Activated effector memory CD4-positive, alpha-beta T cell treated with Interleukin-2 at 50 U/mL for 16 hours (primary cell): ENCODE data around the gene TUBGCP6.
A peak's percentile ranks its signal among the peaks of the same experiment; 100 is the strongest.

Source experiments
- DNase-seq: peaks from one replicate; pipeline ENCODE4 v3.0.0-alpha.2; 2020

Gene TUBGCP6

DNA sequence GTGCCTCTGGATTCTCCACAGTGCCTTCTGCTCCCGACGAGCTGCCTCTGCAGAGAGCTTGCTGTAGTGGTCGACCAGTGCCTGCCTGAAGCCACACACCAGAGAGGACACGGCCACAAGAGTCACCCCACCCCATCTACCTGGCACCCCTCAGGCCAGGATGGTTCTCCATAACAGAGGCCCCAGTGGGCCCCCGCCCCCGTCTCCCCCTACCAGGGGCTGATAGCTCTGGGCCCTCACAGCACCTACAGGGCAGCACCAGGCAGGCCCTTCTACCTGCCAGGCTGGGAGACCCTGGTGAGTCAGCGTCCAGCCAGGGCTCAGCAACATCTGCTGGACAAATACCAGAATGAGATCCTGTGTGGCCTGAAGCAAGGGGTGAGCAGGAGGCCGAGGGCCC, 22.3 kb downstream of the TUBGCP6 start:
- no peak for DNase-seq

DNA sequence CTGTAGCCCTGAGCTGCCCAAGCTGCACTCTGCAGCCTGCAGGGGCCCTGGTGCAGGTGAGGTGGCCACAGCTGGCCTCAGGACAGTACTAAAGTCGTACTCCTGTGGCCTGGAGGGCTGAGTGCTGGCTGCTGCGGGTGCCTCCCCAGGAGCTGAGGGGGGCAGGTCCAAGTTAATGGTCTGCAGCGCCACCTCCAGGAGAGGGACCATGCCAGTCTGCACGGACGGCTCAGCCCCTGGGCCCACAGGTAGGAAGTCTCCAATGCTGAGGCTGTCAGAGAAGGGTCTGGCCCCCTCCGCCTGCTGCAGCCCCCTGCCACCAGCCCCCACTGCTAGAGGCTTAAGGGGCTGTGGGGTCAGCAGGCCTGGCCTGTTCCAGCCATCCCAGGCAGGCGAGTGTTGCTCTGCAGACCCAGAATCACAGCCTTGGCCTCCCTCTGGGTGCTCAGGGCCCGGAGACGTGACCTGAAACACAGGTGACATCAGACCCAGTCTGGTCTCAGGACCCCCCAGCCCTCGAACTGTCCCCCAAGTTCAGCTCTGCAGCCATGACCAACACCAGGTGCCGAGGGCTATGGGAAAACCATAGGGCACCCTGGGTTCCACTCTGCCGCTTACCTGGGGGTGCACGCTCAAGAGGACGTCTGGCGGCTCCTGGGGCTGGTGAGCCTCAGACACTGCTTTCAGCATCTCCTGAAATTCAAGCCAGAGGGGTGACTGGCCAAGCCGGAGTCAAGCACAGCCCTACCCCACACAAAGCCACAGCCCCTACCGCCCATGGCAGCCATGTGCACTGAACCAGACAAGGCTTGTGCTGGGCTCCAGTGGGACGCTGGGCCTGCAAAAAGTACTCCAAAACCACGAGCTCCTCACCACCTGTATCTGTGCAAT, 23.2 kb downstream of the TUBGCP6 start:
- no peak for DNase-seq

DNA sequence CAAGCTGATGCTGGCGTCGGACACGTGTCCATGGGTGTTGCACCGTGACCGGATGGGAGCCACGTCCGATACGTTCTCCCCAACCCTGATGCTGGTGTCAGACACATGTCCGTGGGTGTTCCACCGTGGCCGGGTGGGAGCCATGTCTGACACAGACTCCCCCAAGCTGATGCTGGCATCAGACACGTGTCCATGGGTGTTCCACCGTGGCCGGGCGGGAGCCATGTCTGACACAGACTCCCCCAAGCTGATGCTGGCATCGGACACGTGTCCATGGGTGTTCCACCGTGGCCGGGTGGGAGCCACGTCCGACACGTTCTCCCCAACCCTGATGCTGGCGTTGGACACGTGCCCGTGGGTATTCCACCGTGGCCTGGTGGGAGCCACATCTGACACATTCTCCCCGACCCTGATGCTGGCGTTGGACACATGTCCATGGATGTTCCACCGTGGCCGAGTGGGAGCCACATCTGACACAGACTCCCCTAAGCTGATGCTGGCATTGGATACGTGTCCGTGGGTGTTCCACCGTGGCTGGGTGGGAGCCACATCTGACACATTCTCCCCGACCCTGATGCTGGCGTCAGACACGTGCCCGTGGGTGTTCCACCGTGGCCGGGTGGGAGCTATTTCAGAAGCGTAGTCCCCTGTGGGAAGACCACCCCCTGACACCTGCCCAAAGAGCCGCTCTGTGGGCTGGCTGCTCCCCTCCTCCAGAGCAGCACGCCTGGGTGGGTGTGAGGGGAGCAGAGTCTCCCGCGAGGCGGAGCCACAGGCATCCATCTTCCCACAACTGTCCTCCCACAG, 24.0 kb downstream of the TUBGCP6 start:
- DNase-seq = no peak

DNA sequence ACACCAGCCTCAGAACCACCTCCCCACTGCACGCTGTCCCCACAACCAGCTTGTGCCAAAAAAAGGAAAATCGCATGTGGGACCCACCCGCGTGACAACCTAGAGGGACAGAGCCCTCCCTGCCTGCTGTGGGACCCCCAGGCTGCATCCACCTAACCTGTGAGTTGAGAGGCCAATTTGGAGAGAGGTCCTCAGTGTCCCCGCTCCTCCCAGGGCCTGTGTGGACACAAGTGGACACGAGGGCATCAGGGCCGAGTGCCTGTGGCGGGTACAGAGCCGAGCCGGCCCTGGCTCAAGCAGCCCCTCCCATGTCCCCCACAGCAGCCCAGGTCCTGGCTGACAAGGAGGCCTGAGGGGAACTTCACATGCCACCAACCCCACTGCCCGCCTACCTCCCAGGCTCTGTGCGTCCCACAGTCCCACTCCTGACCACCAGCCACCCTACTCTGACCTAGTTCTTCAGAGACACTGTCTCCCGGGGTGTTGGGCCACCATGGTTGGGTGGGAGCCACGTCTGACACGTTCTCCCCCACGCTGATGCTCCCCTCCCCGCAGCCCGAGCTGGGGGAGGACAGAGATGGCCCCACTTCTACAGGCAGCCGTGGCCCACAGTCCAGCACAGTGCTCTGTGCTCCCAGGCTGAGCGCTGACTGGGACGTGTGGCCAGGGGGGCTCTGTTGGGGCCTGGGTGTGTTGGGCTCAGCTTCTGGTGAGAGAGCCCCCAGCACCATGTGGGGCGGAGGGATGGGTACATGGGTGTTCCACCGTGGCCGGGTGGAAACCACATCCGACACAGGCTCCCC, 24.8 kb downstream of the TUBGCP6 start:
- no peak for DNase-seq

DNA sequence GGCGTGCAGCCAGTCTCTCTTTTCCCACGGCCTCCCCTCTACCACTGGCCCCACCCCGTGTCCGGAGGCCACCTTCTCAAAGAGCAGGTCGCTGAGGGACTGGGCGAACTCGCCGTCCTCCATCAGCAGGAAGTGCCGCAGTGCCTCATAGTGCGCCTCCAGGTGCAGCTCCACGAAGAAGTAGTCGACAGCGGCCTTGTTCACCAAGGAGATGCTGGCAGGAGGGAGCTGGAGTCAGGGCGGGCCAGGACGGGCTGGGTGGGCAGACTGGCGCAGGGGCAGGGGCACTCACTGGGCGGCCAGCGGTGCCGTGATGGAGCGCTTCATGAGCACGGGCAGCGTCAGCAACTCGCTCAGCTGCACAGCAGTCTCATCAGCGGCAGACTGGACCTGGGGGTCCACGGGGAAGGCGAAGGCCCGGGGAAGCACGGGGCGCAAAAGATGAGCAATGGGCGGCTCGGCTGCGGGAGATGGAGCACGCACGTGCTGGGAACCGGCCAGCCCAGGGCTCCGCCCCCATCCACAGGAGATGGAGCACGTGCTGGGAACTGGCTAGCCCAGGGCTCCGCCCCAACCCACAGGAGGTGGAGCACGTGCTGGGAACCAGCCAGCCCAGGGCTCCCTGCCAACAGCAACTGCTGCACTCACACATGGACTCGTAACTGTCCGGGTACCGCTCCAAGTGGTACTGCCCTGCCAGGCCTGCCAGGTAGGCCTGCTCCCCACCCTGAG, 25.7 kb downstream of the TUBGCP6 start:
- no peak for DNase-seq

DNA sequence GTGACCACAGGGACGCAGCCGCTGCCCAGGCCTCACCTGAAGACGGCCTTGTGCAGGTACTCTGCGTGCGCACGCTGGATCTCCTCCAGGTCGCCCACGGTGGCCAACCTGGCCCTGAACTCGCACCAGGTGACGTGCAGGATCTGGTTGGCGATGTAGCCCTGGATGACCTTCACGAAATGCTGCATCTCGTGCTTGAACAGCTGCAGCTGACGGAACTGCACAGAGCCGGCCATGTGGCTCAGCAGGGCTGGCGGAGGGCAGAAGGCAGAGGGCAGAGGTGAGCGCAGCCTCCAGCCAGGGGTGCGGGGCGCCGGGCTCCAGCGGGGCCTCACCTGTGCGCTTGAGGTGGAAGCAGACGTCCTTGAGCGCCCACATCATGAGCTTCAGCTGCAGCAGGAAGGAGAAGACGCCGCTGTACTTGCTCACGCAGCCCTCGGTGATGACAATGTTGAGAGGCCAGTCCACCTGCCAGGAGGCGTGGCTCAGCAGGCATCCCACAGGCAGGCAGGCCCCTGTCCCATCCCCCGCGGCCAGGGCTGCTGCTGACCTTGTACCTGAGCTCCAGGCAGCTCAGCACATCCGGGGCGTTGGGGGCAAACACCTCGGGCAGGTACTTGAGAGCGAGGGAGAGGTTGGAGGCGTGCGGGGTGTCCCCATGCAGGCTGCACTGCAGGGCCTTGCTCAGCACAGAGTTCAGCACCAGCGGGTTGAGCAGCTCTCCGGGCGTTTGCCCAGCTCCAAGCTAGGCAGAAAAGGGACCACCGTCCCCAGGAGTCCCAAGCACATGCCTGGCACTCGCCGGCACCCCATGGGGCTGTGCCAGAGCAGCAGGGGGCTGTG, 26.4 kb downstream of the TUBGCP6 start:
- DNase-seq = no peak

DNA sequence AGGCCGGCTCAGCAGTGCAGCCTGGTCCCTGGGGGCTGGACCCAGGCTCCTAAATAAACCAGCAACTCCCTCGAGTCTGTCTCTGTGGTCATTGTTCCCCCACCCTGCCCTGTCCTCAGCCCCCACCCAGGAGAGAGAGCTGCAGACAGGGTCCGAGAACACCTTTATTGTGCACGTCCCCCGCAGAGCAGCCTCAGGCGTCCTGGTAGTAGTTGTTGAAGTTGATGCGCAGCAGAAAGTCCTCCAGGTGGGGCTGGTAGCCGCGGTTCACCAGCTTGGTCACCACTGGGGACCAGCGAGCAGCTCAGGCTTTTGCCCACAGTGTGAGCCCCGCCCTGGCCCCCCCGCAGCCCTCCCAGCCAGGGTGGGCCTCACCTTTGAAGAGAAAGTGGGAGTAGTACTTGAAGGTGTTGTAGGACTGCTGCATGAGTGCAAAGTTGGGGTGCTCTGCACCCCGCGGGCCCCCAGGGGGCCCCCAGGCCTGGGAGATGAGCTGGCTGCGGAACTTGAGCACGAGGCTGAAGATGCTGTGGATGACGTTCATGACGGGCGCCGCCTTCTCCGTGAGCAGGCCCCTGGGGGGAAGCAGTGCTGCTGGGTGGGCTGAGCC, 27.2 kb downstream of the TUBGCP6 start:
- DNase-seq = no peak

DNA sequence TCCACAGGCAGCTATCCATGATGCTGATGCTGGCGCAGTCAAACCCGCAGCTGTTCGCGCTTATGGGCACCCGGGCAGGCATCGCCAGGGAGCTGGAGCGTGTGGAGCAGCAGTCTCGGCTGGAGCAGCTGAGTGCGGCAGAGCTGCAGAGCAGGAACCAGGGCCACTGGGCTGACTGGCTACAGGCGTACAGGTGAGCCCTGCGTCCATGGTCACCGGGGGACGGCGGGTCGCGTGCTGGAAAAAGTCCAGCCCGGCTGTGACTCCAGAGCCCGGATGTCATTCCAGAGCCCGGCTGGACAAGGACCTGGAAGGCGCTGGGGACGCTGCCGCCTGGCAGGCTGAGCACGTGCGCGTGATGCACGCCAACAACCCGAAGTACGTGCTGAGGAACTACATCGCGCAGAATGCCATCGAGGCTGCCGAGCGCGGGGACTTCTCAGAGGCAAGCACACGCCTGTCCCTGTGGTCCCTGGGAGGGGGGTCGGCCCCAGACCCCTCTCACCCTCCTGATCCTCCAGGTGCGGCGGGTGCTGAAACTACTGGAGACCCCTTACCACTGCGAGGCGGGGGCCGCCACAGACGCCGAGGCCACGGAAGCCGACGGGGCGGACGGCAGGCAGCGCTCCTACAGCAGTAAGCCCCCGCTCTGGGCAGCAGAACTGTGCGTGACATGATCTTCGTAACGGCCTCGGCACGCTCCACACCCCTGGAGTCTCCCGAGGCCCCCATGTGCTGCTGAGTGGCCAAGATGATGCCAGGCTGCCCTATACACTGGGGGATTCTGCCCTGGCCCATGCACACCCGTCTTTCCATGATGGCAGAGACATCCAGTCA, 27.9 kb downstream of the TUBGCP6 start:
- DNase-seq = no peak

DNA sequence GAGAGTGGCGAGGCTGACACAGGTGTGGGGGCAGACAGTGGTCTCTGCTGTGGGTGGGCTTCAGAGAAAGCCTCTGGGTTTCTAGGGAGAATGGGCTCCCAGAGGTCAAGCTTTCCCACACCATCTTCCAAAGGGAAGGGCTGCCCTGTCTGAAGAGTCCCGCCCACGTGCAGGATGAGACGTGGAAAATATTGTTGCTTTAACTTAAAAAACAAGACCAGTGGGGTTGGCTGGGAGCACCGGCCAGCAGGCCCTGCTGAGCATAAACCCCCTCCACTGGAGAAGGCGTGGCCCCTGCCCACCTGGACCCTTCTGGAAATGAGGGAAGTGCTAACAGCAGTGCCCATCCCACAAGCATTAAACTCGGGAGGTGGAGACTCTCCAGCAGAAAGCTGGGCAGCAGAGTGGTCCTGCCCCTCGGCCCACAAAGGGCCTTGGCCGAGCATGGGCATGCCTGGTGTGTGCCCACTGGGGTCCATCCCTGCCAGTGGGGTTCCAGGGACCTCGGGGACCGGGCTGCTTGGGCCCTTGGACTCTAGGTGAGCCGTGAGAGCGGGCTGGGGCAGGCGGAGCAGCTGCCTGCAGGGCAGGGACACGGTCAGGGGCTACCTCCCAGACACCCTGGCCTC, 28.7 kb downstream of the TUBGCP6 start:
- no peak for DNase-seq

DNA sequence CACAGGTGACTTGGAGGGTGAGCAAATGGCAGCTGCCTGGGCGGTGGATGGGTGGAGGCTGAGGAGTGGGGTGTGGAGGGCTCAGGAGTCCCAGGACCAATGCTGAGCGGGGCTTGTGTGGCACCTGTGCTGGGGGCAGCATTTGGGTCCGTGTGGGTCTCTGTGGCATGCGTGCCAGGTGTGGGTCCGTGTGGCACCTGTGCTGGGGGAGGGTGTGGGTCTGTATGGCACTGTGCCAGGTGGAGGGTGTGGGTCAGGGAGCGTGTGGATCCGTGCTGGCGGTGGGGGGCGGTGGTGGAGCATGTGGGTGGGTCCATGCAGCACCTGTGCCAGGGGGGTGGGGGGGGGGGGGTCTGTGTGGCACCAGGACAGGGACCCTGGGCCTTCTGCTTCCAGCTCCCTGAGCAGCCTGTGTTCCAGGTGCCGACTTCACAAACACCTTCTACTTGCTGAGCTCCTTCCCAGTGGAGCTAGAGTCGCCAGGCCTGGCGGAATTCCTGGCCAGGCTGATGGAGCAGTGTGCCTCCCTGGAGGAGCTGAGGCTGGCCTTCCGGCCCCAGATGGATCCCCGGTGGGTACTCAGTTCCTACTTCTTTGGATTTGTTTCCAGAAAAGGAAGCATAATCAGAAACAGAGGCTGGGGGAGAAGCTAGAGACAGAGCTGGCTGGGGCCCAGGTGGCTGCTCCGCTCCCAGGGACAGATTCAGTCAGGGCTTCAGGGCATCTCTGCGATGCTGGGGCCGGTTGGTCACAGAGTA, 29.3 kb downstream of the TUBGCP6 start:
- DNase-seq = no peak

DNA sequence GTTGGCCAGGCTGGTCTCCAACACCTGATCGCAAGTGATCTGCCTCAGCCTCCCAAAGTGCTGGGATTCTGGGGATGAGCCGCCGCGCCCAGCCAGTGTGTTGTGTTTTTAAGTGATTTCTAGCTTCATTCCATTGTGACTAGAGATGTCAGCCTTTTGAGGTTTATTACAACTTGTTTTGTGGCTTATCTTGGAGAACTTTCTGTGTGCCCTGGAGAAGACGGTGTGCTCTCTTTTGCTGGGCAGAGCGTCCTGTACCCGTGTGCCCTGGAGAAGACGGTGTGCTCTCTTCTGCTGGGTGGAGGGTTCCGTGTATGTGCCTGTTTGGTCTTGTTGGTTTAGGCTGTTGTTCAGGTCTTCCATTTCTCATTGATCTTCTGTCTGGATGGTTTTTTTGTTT, 31.6 kb downstream of the TUBGCP6 start:
- DNase-seq = no peak

DNA sequence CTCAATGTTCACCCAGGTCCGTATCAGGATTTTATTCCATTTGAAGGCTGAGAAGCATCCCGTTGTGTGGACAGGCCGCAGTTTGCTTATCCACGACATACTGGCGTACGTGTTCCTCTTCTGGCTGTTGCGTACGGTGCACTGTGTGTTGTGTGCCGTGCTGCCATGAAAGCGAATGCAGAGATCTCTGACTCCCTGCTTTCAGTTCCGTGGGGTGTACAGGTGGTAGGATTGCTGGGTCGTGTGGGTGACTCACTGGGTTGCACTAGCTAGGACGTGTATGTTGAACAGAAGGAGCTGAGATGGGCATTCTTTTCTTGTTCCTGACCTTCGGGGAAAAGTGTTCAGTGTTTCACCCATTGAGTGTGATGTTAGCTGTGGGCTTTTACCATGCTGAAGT, 33.7 kb downstream of the TUBGCP6 start:
- DNase-seq = no peak

DNA sequence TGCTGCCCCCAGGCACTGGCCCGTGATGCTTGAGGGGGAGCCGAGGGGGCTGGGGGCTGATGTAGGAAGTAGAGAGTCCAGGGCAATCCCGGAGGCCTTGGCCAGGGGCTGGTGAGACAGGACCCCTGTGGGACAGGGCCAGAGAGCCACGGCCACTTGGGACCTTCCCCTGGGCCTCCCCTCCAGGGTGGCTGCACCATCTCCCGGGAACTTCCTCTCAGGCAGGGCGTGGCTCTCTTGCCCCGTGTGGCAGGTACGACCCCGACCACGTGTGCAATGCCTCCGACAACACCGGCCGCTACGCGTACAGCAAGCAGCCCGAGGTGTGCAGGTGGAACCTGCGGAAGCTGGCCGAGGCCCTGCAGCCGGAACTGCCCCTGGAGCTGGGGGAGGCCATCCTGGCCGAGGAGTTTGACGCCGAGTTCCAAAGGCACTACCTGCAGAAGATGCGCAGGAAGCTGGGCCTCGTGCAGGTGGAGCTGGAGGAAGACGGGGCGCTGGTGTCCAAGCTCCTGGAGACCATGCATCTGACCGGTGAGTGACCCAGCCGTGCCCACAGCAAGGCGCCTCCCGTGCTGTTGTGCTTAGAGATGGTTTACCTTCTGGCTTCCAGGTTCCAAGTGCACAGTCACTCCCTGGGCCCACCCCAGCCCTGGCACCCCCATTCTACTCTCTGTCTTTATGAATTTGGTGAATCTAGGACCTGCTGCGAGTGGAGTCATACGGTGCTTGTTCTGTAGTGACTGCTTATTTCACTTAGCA, 34.3 kb downstream of the TUBGCP6 start:
- no peak for DNase-seq

DNA sequence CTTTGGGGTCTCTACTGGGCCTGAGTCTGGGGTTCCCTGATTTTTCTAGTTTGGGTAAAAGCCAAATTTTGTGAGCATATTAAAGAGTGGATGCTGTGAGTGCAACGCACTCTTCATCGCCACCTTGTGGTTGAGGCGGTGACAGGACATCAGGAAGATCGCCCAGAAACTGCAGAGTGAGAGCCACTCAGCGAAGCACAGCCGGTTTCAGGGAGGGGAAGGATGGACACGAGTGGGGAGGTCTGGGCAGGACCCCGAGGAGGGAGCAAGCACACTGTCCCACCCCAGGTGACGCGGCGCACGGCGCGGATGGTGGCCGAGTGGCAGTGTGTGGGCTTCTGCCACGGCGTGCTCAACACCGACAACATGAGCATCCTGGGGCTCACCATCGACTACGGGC, 34.9 kb downstream of the TUBGCP6 start:
- peak; percentile 47 for DNase-seq

DNA sequence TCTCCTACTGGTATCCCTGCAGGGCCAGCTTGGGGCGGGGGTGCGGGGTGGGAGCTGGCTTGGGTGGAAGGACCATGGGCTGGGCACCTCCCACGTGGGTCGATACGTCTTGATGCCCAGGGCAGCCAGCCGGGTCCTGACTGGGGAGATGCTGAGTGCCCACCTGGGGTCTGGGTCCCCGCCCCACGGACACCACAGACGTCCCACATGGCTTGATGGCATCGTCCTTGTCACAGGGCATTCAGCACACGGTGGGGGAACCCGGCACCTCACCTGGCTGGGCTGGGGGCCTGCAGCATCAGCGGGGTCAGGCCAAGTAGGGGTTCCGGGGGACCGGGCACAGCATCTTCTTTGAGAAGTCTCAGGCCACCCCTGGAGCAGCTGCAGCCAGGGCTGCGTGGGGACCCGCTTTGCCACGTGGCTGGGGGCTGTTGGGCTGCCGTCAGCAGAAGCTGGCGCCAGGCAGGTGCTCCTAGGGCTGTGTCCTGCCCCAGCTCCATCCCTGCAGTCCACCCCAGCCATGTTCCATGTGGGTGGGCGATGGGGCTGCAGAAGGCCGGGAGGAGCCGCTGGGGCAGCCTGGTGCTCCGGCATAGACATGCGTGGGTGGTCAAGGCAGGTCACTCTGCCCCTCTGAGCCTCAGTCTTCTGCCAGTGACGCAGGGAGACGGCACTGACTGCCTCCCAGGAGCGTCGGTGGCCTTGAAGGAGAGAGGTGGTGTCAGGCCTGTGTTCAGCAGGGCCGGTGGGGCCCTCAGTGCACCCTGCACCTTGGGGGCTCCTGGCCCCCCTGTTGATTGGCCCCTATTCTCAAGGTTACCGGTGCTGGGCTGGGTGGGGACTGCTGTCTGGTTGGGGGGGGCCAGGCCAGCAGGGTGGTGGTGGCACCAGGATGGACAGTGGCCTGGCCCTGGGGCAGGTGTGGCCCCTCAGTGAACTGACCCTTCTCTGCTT, 35.6 kb downstream of the TUBGCP6 start:
- no peak for DNase-seq

DNA sequence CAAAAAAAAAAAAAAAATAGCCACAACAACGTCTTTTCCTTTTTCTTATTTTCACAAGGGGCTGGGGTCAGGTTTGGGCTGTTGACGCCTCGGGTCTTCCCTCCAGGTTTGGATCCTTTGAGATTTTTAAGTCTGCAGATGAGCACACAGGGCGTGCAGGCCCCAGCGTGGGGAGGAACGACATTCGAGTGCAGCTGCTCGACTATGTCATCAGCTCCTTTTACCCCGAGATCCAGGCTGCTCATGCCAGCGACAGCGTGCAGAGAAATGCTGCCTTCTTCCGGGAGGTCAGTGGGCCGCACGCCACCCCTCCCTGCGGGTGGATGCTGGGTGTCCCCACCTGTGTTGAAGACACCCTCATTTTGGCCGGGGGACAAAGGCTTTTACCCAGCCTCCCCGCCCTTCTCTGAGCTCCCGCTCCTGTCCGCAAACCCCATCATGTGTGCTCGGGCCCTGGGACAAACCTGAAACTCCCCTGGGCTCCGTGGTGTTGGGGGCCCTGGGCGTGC, 36.3 kb downstream of the TUBGCP6 start:
- no peak for DNase-seq
